Stimulated activated naive B cell treated with anti-CD40 and anti-IgM and Interleukin-4, amounts not matched to agents 10 μg/mL and 1 μg/mL and 100 μg/mL, for 72 hours (primary cell): ENCODE measurements around the gene MGMT.

ENCODE experiments used
- ATAC-seq, 2 donors: fragments of 150-1000 bp; cut with Tn5 transposase; replicated peaks; 2 replicates each; pipeline ENCODE4 v1.10.0; 2021; ENCODE audit warnings: moderate library complexity in 1 of 2
- DNase-seq: peaks from one replicate; pipeline ENCODE4 v3.0.0; 2021
- H3K27ac Mint-ChIP-seq: one replicate; pipeline ENCODE4 v1.8.0; 2022; ENCODE audit warnings: mild to moderate bottlenecking, mixed read lengths
- H3K27me3 Mint-ChIP-seq, 2 donors: one replicate each; pipeline ENCODE4 v1.8.0; 2022; ENCODE audit warnings: mixed read lengths in 2 of 2
- H3K36me3 Mint-ChIP-seq, 2 donors: one replicate each; pipeline ENCODE4 v1.8.0; 2022; ENCODE audit warnings: mixed read lengths in 2 of 2, mild to moderate bottlenecking in 1 of 2
- H3K4me1 Mint-ChIP-seq, 2 donors: one replicate each; pipeline ENCODE4 v1.8.0; 2022; ENCODE audit warnings: mixed read lengths in 2 of 2, mild to moderate bottlenecking in 1 of 2
- H3K4me3 Mint-ChIP-seq, 2 donors: one replicate each; pipeline ENCODE4 v1.8.0; 2022; ENCODE audit warnings: mild to moderate bottlenecking in 2 of 2, mixed read lengths in 2 of 2, moderate library complexity in 1 of 2
- H3K9me3 Mint-ChIP-seq, 2 donors: one replicate each; pipeline ENCODE4 v1.8.0; 2022; ENCODE audit warnings: mixed read lengths in 2 of 2, mild to moderate bottlenecking in 1 of 2

MGMT gene

GRCh38 chr10:129656642-129657041 is 189.6 kb downstream of the MGMT start:
- H3K36me3 Mint-ChIP-seq, result peaks cover 9% of the 10 kb centered on the region in 2 donors
- H3K4me3 Mint-ChIP-seq, result no peak overlapping the region
- no peak overlapping the region for H3K27ac Mint-ChIP-seq
- no peaks in the 10 kb centered on the region for H3K9me3 Mint-ChIP-seq
- ATAC-seq (no peak), DNase-seq (no peak)
- H3K4me1 Mint-ChIP-seq, result peaks cover 9 to 20% of the 10 kb centered on the region in 2 donors
- H3K27me3 Mint-ChIP-seq, result no peaks in the 10 kb centered on the region

- H3K27ac Mint-ChIP-seq, result no peak overlapping the region
- no peak for DNase-seq
- no peaks in the 10 kb centered on the region for H3K27me3 Mint-ChIP-seq
- no peak for ATAC-seq
- no peak overlapping the region for H3K4me3 Mint-ChIP-seq
- H3K4me1 Mint-ChIP-seq, result peaks cover 9 to 20% of the 10 kb centered on the region in 2 donors
- H3K36me3 Mint-ChIP-seq, result peaks cover 9 to 10% of the 10 kb centered on the region in 2 donors
- peaks cover 0 to 4% of the 10 kb centered on the region in 2 donors for H3K9me3 Mint-ChIP-seq
Observed at GRCh38 chr10:129657297-129658017, 190.4 kb downstream of the MGMT start.

- Mint-ChIP-seq H3K4me3 (no peak overlapping the region), H3K27me3 (no peaks in the 10 kb centered on the region), H3K4me1 (peaks cover 9 to 18% of the 10 kb centered on the region in 2 donors), H3K9me3 (peaks cover 0 to 6% of the 10 kb centered on the region in 2 donors), H3K27ac (no peak overlapping the region), H3K36me3 (peaks cover 11 to 15% of the 10 kb centered on the region in 2 donors)
- no peak for DNase-seq
- no peak for ATAC-seq
Observed at GRCh38 chr10:129658376-129659072, 191.5 kb downstream of the MGMT start.

GRCh38 chr10:129659508-129660268 is 192.6 kb downstream of the MGMT start:
- Mint-ChIP-seq H3K4me1 (peaks cover 3 to 10% of the 10 kb centered on the region in 2 donors), H3K9me3 (peaks cover 7 to 12% of the 10 kb centered on the region in 2 donors), H3K27me3 (no peaks in the 10 kb centered on the region), H3K27ac (no peak overlapping the region), H3K4me3 (no peak overlapping the region), H3K36me3 (peaks cover 13 to 18% of the 10 kb centered on the region in 2 donors)
- no peak for DNase-seq
- no peak for ATAC-seq

GRCh38 chr10:129660569-129660968 is 193.5 kb downstream of the MGMT start:
- no peak for DNase-seq
- H3K4me1 Mint-ChIP-seq, result peaks cover 3 to 15% of the 10 kb centered on the region in 2 donors
- H3K9me3 Mint-ChIP-seq, result peaks cover 10 to 17% of the 10 kb centered on the region in 2 donors
- H3K36me3 Mint-ChIP-seq, result peaks cover 20 to 23% of the 10 kb centered on the region in 2 donors
- H3K4me3 Mint-ChIP-seq, result no peak overlapping the region
- H3K27ac Mint-ChIP-seq, result no peak overlapping the region
- no peaks in the 10 kb centered on the region for H3K27me3 Mint-ChIP-seq
- ATAC-seq, result no peak

GRCh38 chr10:129662426-129662825 is 195.4 kb downstream of the MGMT start:
- H3K36me3 Mint-ChIP-seq, result peaks cover 24 to 31% of the 10 kb centered on the region in 2 donors
- no peak overlapping the region for H3K4me3 Mint-ChIP-seq
- DNase-seq, result no peak
- no peaks in the 10 kb centered on the region for H3K27me3 Mint-ChIP-seq
- H3K4me1 Mint-ChIP-seq, result peaks cover 3 to 15% of the 10 kb centered on the region in 2 donors
- no peak overlapping the region for H3K27ac Mint-ChIP-seq
- H3K9me3 Mint-ChIP-seq, result peaks cover 10 to 19% of the 10 kb centered on the region in 2 donors
- no peak for ATAC-seq

- Mint-ChIP-seq H3K36me3 (peaks cover 28 to 35% of the 10 kb centered on the region in 2 donors), H3K4me1 (peaks cover 2 to 13% of the 10 kb centered on the region in 2 donors), H3K4me3 (no peak overlapping the region)
Observed at GRCh38 chr10:129670124-129670523, 203.1 kb downstream of the MGMT start.

GRCh38 chr10:129673292-129673691 is 206.3 kb downstream of the MGMT start:
- ATAC-seq (no peak), DNase-seq (no peak)
- H3K4me1 Mint-ChIP-seq, result peaks cover 10 to 15% of the 10 kb centered on the region in 2 donors
- no peaks in the 10 kb centered on the region for H3K27me3 Mint-ChIP-seq
- peaks cover 5 to 13% of the 10 kb centered on the region in 2 donors for H3K9me3 Mint-ChIP-seq
- H3K27ac Mint-ChIP-seq, result no peak overlapping the region
- H3K4me3 Mint-ChIP-seq, result no peak overlapping the region
- peaks cover 26 to 27% of the 10 kb centered on the region in 2 donors for H3K36me3 Mint-ChIP-seq

More at GRCh38 chr10:129670124-129670523, 203.1 kb downstream of the MGMT start:
- Mint-ChIP-seq H3K9me3 (peaks cover 12 to 13% of the 10 kb centered on the region in 2 donors), H3K27ac (no peak overlapping the region), H3K27me3 (no peaks in the 10 kb centered on the region)
- ATAC-seq (no peak), DNase-seq (no peak)

- Mint-ChIP-seq H3K4me3 (no peak overlapping the region), H3K27me3 (no peaks in the 10 kb centered on the region), H3K4me1 (peaks cover 10 to 15% of the 10 kb centered on the region in 2 donors), H3K36me3 (peaks cover 22 to 26% of the 10 kb centered on the region in 2 donors), H3K27ac (no peak overlapping the region), H3K9me3 (peaks cover 3 to 9% of the 10 kb centered on the region in 2 donors)
- DNase-seq (no peak), ATAC-seq (no peak)
Observed at GRCh38 chr10:129675027-129675769, 208.2 kb downstream of the MGMT start.

GRCh38 chr10:129676014-129676413 is 209.0 kb downstream of the MGMT start:
- peaks cover 28 to 32% of the 10 kb centered on the region in 2 donors for H3K36me3 Mint-ChIP-seq
- no peak overlapping the region for H3K4me3 Mint-ChIP-seq
- H3K27me3 Mint-ChIP-seq, result no peaks in the 10 kb centered on the region
- no peak overlapping the region for H3K27ac Mint-ChIP-seq
- DNase-seq (no peak), ATAC-seq (no peak)
- H3K4me1 Mint-ChIP-seq, result peaks cover 12 to 15% of the 10 kb centered on the region in 2 donors
- H3K9me3 Mint-ChIP-seq, result peaks cover 6 to 9% of the 10 kb centered on the region in 2 donors

GRCh38 chr10:129677377-129677927 is 210.4 kb downstream of the MGMT start:
- Mint-ChIP-seq H3K27me3 (no peaks in the 10 kb centered on the region), H3K4me3 (no peak overlapping the region), H3K27ac (no peak overlapping the region), H3K9me3 (peaks cover 6 to 9% of the 10 kb centered on the region in 2 donors), H3K4me1 (peaks cover 10 to 12% of the 10 kb centered on the region in 2 donors), H3K36me3 (peaks cover 27 to 30% of the 10 kb centered on the region in 2 donors)
- no peak for DNase-seq
- no peak for ATAC-seq

GRCh38 chr10:129678186-129678585 is 211.1 kb downstream of the MGMT start:
- H3K27ac Mint-ChIP-seq, result no peak overlapping the region
- no peak overlapping the region for H3K4me3 Mint-ChIP-seq
- peaks cover 27 to 28% of the 10 kb centered on the region in 2 donors for H3K36me3 Mint-ChIP-seq
- H3K27me3 Mint-ChIP-seq, result no peaks in the 10 kb centered on the region
- peaks cover 10 to 12% of the 10 kb centered on the region in 2 donors for H3K4me1 Mint-ChIP-seq
- H3K9me3 Mint-ChIP-seq, result peaks cover 6 to 9% of the 10 kb centered on the region in 2 donors
- no peak for DNase-seq
- ATAC-seq, result no peak

- no peaks in the 10 kb centered on the region for H3K27me3 Mint-ChIP-seq
- peaks cover 10 to 12% of the 10 kb centered on the region in 2 donors for H3K4me1 Mint-ChIP-seq
Observed at GRCh38 chr10:129679207-129679606, 212.2 kb downstream of the MGMT start.

More at GRCh38 chr10:129679207-129679606, 212.2 kb downstream of the MGMT start:
- Mint-ChIP-seq H3K27ac (no peak overlapping the region), H3K36me3 (peaks cover 26 to 27% of the 10 kb centered on the region in 2 donors), H3K4me3 (no peak overlapping the region), H3K9me3 (peaks cover 6 to 9% of the 10 kb centered on the region in 2 donors)
- ATAC-seq, result no peak
- DNase-seq, result no peak
